Mucosa of rectum (tissue), 2 donors: ENCODE data around the gene CCDC184.
A peak's percentile ranks its signal among the peaks of the same experiment; 100 is the strongest.

ENCODE experiments used
- H3K27ac ChIP-seq, 2 donors: one replicate each; pipeline ENCODE4 v1.7.0; 2013; ENCODE audit warnings: inconsistent platforms in 2 of 2, low read depth in 2 of 2, low read length in 2 of 2
- H3K27me3 ChIP-seq, 2 donors: one replicate each; pipeline ENCODE4 v1.7.0; 2013; ENCODE audit warnings: low read length in 2 of 2; ENCODE audit not compliant: control insufficient read depth in 2 of 2, insufficient read depth in 2 of 2
- H3K36me3 ChIP-seq, 2 donors: one replicate each; pipeline ENCODE4 v1.7.0; 2013; ENCODE audit warnings: low read length in 2 of 2; ENCODE audit not compliant: control insufficient read depth in 2 of 2, insufficient read depth in 2 of 2
- H3K4me1 ChIP-seq, 2 donors: one replicate each; pipeline ENCODE4 v1.7.0; 2013; ENCODE audit warnings: low read length in 2 of 2, mild to moderate bottlenecking in 1 of 2; ENCODE audit not compliant: control insufficient read depth in 2 of 2, insufficient read depth in 2 of 2
- H3K4me3 ChIP-seq, 2 donors: one replicate each; pipeline ENCODE4 v1.7.0; 2013; ENCODE audit warnings: low read length in 2 of 2
- H3K9ac ChIP-seq, 2 donors: one replicate each; pipeline ENCODE4 v1.7.0; 2013; ENCODE audit warnings: low read length in 2 of 2, low read depth in 1 of 2, mild to moderate bottlenecking in 1 of 2
- H3K9me3 ChIP-seq, 2 donors: one replicate each; pipeline ENCODE4 v1.7.0; 2013; ENCODE audit warnings: low read length in 2 of 2; ENCODE audit not compliant: control insufficient read depth in 2 of 2
- donor health status: healthy.
- donor health status: Normal muscosa, but diverticular disease.

Gene CCDC184

GRCh38 chr12:48191096-48191495, 7.7 kb downstream of the CCDC184 start:
- peaks cover 3% of the 10 kb centered on the region in 2 donors for H3K27me3 ChIP-seq
- no peak overlapping the region for H3K4me3 ChIP-seq
- H3K9ac ChIP-seq: no peak overlapping the region
- H3K4me1 ChIP-seq: no peaks in the 10 kb centered on the region
- H3K36me3 ChIP-seq: no peaks in the 10 kb centered on the region
- H3K27ac ChIP-seq: no peak overlapping the region
- H3K9me3 ChIP-seq: no peaks in the 10 kb centered on the region

GRCh38 chr12:48192861-48193260, 9.4 kb downstream of the CCDC184 start:
- Histone ChIP-seq H3K27ac (no peak overlapping the region), H3K4me3 (no peak overlapping the region), H3K9ac (no peak overlapping the region), H3K36me3 (no peaks in the 10 kb centered on the region), H3K27me3 (peaks cover 2 to 3% of the 10 kb centered on the region in 2 donors), H3K4me1 (peaks cover 4% of the 10 kb centered on the region in 2 donors), H3K9me3 (no peaks in the 10 kb centered on the region)

GRCh38 chr12:48193623-48194022, 10.2 kb downstream of the CCDC184 start:
- Histone ChIP-seq H3K9ac (no peak overlapping the region), H3K36me3 (no peaks in the 10 kb centered on the region), H3K27ac (no peak overlapping the region)

GRCh38 chr12:48194799-48195201, 11.4 kb downstream of the CCDC184 start:
- Histone ChIP-seq H3K9ac (no peak overlapping the region), H3K4me3 (no peak overlapping the region), H3K36me3 (no peaks in the 10 kb centered on the region), H3K9me3 (no peaks in the 10 kb centered on the region), H3K4me1 (peaks cover 9 to 10% of the 10 kb centered on the region in 2 donors), H3K27me3 (peaks cover 0 to 3% of the 10 kb centered on the region in 2 donors), H3K27ac (no peak overlapping the region)

More at GRCh38 chr12:48193623-48194022, 10.2 kb downstream of the CCDC184 start:
- Histone ChIP-seq H3K4me3 (no peak overlapping the region), H3K27me3 (peaks cover 0 to 3% of the 10 kb centered on the region in 2 donors), H3K9me3 (no peaks in the 10 kb centered on the region), H3K4me1 (peaks cover 4 to 7% of the 10 kb centered on the region in 2 donors)

GRCh38 chr12:48197549-48197970, 14.1 kb downstream of the CCDC184 start:
- Histone ChIP-seq H3K36me3 (no peaks in the 10 kb centered on the region), H3K27me3 (peaks cover 0 to 3% of the 10 kb centered on the region in 2 donors), H3K27ac (peak overlapping the region; percentile 86 to 97), H3K4me1 (peaks cover 9 to 14% of the 10 kb centered on the region in 2 donors), H3K4me3 (peak overlapping the region; percentile 78 to 99), H3K9me3 (no peaks in the 10 kb centered on the region), H3K9ac (peak overlapping the region; percentile 59 to 87)

- peaks cover 0 to 3% of the 10 kb centered on the region in 2 donors for H3K27me3 ChIP-seq
- H3K36me3 ChIP-seq: no peaks in the 10 kb centered on the region
- H3K9ac ChIP-seq: peak overlapping the region; percentile 83 to 94
- no peaks in the 10 kb centered on the region for H3K9me3 ChIP-seq
- H3K27ac ChIP-seq: peak overlapping the region; percentile 86 to 97
- peak overlapping the region; percentile 78 to 99 for H3K4me3 ChIP-seq
- peaks cover 9 to 14% of the 10 kb centered on the region in 2 donors for H3K4me1 ChIP-seq
These were observed 14.7 kb downstream of the CCDC184 start for GRCh38 chr12:48197971-48198671.

- no peaks in the 10 kb centered on the region for H3K36me3 ChIP-seq
These were observed 15.2 kb downstream of the CCDC184 start for GRCh38 chr12:48198672-48198971.

GRCh38 chr12:48198985-48199384, 15.5 kb downstream of the CCDC184 start:
- Histone ChIP-seq H3K9me3 (no peaks in the 10 kb centered on the region), H3K9ac (peak overlapping the region; percentile 83 to 94)

More at GRCh38 chr12:48198672-48198971, 15.2 kb downstream of the CCDC184 start:
- Histone ChIP-seq H3K4me3 (peak overlapping the region; percentile 78 to 99), H3K9ac (peak overlapping the region; percentile 83 to 94), H3K4me1 (peaks cover 9 to 14% of the 10 kb centered on the region in 2 donors), H3K27me3 (peaks cover 0 to 3% of the 10 kb centered on the region in 2 donors), H3K27ac (peak overlapping the region; percentile 86 to 97), H3K9me3 (no peaks in the 10 kb centered on the region)

GRCh38 chr12:48199774-48200221, 16.4 kb downstream of the CCDC184 start:
- no peaks in the 10 kb centered on the region for H3K9me3 ChIP-seq
- peak overlapping the region in 1 of 2 donors; percentile 78 for H3K4me3 ChIP-seq
- H3K36me3 ChIP-seq: no peaks in the 10 kb centered on the region
- no peaks in the 10 kb centered on the region for H3K27me3 ChIP-seq
- H3K4me1 ChIP-seq: peaks cover 9 to 14% of the 10 kb centered on the region in 2 donors
- no peak overlapping the region for H3K9ac ChIP-seq
- H3K27ac ChIP-seq: peak overlapping the region; percentile 20 to 26

More at GRCh38 chr12:48198985-48199384, 15.5 kb downstream of the CCDC184 start:
- Histone ChIP-seq H3K4me1 (peaks cover 9 to 14% of the 10 kb centered on the region in 2 donors), H3K27ac (peak overlapping the region; percentile 86 to 97), H3K27me3 (peaks cover 0 to 3% of the 10 kb centered on the region in 2 donors), H3K4me3 (peak overlapping the region; percentile 78 to 99), H3K36me3 (no peaks in the 10 kb centered on the region)

- Histone ChIP-seq H3K9me3 (peaks cover 0 to 3% of the 10 kb centered on the region in 2 donors), H3K27ac (no peak overlapping the region), H3K27me3 (no peaks in the 10 kb centered on the region), H3K4me3 (no peak overlapping the region), H3K4me1 (peaks cover 9 to 14% of the 10 kb centered on the region in 2 donors), H3K9ac (no peak overlapping the region), H3K36me3 (no peaks in the 10 kb centered on the region)
These were observed 17.6 kb downstream of the CCDC184 start for GRCh38 chr12:48201091-48201490.
